HCT116 (cell line): Measurements from ENCODE around the gene CMTM8.

Experiments
- CEBPB ChIP-seq: IDR thresholded peaks from 2 replicates; pipeline ENCODE4 v1.6.1; 2012; ENCODE audit warnings: low read depth
- CTCF ChIP-seq, 3 experiments: fragments of 200-600 bp in 1 of 3; sonication (generic) in 1 of 3; IDR thresholded peaks in 2 of 3; conservative IDR thresholded peaks in 1 of 3; 2 replicates each; pipeline ENCODE4 v1.5.1; 2012 to 2017; ENCODE audit warnings: low read depth in 2 of 3, low read length in 2 of 3, antibody characterized with exemption in 1 of 3, borderline replicate concordance in 1 of 3, control low read depth in 1 of 3, mild to moderate bottlenecking in 1 of 3, mixed read lengths in 1 of 3, mixed run types in 1 of 3, moderate library complexity in 1 of 3; ENCODE audit not compliant: insufficient read depth in 1 of 3
- EZH2 ChIP-seq: fragments of 200-600 bp; sonication (generic); IDR thresholded peaks from 2 replicates; pipeline ENCODE4 v1.6.1; 2017; ENCODE audit warnings: antibody characterized with exemption, mixed run types
- EZH2phosphoT487 ChIP-seq: fragments of 200-600 bp; IDR thresholded peaks from 2 replicates; pipeline ENCODE4 v1.6.1; 2018; ENCODE audit warnings: antibody characterized with exemption, borderline replicate concordance
- FOSL1 ChIP-seq: IDR thresholded peaks from 2 replicates; pipeline ENCODE4 v1.6.1; 2012; ENCODE audit warnings: low read depth
- POLR2A ChIP-seq: IDR thresholded peaks from 2 replicates; pipeline ENCODE4 v1.7.0; 2011; ENCODE audit warnings: borderline replicate concordance; ENCODE audit not compliant: insufficient read depth, insufficient read length; ENCODE audit errors: extremely low read depth
- POLR2AphosphoS5 ChIP-seq: IDR thresholded peaks from 2 replicates; pipeline ENCODE4 v1.6.1; 2011; ENCODE audit warnings: mild to moderate bottlenecking, low read depth, low read length, moderate library complexity
- RAD21 ChIP-seq: IDR thresholded peaks from 2 replicates; pipeline ENCODE4 v1.6.1; 2012; ENCODE audit warnings: low read depth, mild to moderate bottlenecking
- SIN3A ChIP-seq: IDR thresholded peaks from 2 replicates; pipeline ENCODE4 v1.6.1; 2012; ENCODE audit warnings: low read depth
- YY1 ChIP-seq: IDR thresholded peaks from 2 replicates; pipeline ENCODE4 v1.6.1; 2011; ENCODE audit warnings: low read length, low read depth, moderate library complexity, mild to moderate bottlenecking; ENCODE audit not compliant: insufficient replicate concordance; ENCODE audit errors: extremely low read depth
- ZNF274 ChIP-seq: fragments of 200-500 bp; sonication (Bioruptor generic); IDR thresholded peaks from 2 replicates; pipeline ENCODE4 v1.6.1; 2014; ENCODE audit warnings: mild to moderate bottlenecking, low read depth, low read length, inconsistent platforms
- TF ChIP-seq, protein P1 (sequence below): IDR thresholded peaks from 2 replicates; pipeline ENCODE4 v1.6.1; 2012
- TF ChIP-seq, protein P2 (sequence below): IDR thresholded peaks from 2 replicates; pipeline ENCODE4 v1.6.1; 2011; ENCODE audit warnings: mild to moderate bottlenecking, low read length, moderate library complexity; ENCODE audit not compliant: insufficient replicate concordance; ENCODE audit errors: extremely low read depth
- TF ChIP-seq, protein P3 (sequence below): IDR thresholded peaks from 2 replicates; pipeline ENCODE4 v1.6.1; 2012; ENCODE audit warnings: low read depth

GRCh38 chr3:32285891-32286290, 47.4 kb downstream of the CMTM8 start:
- TF ChIP-seq RAD21 (no peak), EZH2phosphoT487 (no peak), CTCF (IDR thresholded peaks at IDR 0.05 in 2 of 3, conservative IDR thresholded peaks at IDR 0.05 in 1 of 3; ENCODE audit: borderline replicate concordance in 1 of 3, insufficient read depth in 1 of 3, low read depth in 2 of 3, low read length in 2 of 3) (no peak), POLR2A (no peak), EZH2 (no peak), YY1 (no peak), ZNF274 (no peak), CEBPB (no peak), SIN3A (no peak), FOSL1 (no peak), POLR2AphosphoS5 (no peak)
- TF ChIP-seq, protein P1, sequence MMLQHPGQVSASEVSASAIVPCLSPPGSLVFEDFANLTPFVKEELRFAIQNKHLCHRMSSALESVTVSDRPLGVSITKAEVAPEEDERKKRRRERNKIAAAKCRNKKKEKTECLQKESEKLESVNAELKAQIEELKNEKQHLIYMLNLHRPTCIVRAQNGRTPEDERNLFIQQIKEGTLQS, result no peak
- TF ChIP-seq, protein P2, sequence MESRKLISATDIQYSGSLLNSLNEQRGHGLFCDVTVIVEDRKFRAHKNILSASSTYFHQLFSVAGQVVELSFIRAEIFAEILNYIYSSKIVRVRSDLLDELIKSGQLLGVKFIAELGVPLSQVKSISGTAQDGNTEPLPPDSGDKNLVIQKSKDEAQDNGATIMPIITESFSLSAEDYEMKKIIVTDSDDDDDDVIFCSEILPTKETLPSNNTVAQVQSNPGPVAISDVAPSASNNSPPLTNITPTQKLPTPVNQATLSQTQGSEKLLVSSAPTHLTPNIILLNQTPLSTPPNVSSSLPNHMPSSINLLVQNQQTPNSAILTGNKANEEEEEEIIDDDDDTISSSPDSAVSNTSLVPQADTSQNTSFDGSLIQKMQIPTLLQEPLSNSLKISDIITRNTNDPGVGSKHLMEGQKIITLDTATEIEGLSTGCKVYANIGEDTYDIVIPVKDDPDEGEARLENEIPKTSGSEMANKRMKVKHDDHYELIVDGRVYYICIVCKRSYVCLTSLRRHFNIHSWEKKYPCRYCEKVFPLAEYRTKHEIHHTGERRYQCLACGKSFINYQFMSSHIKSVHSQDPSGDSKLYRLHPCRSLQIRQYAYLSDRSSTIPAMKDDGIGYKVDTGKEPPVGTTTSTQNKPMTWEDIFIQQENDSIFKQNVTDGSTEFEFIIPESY, result no peak
- TF ChIP-seq, protein P3, sequence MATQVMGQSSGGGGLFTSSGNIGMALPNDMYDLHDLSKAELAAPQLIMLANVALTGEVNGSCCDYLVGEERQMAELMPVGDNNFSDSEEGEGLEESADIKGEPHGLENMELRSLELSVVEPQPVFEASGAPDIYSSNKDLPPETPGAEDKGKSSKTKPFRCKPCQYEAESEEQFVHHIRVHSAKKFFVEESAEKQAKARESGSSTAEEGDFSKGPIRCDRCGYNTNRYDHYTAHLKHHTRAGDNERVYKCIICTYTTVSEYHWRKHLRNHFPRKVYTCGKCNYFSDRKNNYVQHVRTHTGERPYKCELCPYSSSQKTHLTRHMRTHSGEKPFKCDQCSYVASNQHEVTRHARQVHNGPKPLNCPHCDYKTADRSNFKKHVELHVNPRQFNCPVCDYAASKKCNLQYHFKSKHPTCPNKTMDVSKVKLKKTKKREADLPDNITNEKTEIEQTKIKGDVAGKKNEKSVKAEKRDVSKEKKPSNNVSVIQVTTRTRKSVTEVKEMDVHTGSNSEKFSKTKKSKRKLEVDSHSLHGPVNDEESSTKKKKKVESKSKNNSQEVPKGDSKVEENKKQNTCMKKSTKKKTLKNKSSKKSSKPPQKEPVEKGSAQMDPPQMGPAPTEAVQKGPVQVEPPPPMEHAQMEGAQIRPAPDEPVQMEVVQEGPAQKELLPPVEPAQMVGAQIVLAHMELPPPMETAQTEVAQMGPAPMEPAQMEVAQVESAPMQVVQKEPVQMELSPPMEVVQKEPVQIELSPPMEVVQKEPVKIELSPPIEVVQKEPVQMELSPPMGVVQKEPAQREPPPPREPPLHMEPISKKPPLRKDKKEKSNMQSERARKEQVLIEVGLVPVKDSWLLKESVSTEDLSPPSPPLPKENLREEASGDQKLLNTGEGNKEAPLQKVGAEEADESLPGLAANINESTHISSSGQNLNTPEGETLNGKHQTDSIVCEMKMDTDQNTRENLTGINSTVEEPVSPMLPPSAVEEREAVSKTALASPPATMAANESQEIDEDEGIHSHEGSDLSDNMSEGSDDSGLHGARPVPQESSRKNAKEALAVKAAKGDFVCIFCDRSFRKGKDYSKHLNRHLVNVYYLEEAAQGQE, result no peak
